Adrenal gland (tissue), 12 donors: ENCODE data around the gene TFF1. TPM values are rescaled to one million over a fixed set of nuclear protein-coding genes. Genes with fewer than 3 reads are reported as not detected.

Source experiments
- DNase-seq, 7 donors: peaks; one replicate each; pipeline ENCODE4 v3.0.0-alpha.2; 2019 to 2020
- H3K27ac ChIP-seq, 5 donors: fragments of 200-600 bp; sonication (generic) in 4 of 5; 1 replicate in 3 of 5; 2 replicates in 2 of 5; pipeline versions ENCODE4 v1.5.1 to v1.8.0; 2016 to 2020; ENCODE audit warnings: mild to moderate bottlenecking in 1 of 5
- H3K27me3 ChIP-seq: fragments of 200-600 bp; 2 replicates; pipeline ENCODE4 v1.8.0; 2021
- H3K36me3 ChIP-seq, 2 donors: fragments of 200-600 bp; replicated peaks in 1 of 2; 1 replicate in 1 of 2; 2 replicates in 1 of 2; pipeline versions ENCODE4 v1.5.1 to v1.8.0; 2018 to 2022
- H3K4me1 ChIP-seq, 2 donors: fragments of 200-600 bp; replicated peaks in 1 of 2; 1 replicate in 1 of 2; 2 replicates in 1 of 2; pipeline versions ENCODE4 v1.5.1 to v1.8.0; 2018 to 2021
- H3K4me3 ChIP-seq, 4 donors: fragments of 200-600 bp; sonication (generic) in 3 of 4; one replicate each; pipeline ENCODE4 v1.5.1; 2016 to 2018
- H3K9me3 ChIP-seq, 3 donors: fragments of 200-600 bp; sonication (generic) in 1 of 3; replicated peaks in 1 of 3; 1 replicate in 2 of 3; 2 replicates in 1 of 3; pipeline versions ENCODE4 v1.5.1 to v1.8.0; 2016 to 2021
- CTCF ChIP-seq, 6 experiments: fragments of 450-650 bp in 4 of 6; fragments of 200-600 bp in 2 of 6; sonication (generic) in 1 of 6; IDR thresholded peaks; 1 replicate in 5 of 6; 2 replicates in 1 of 6; pipeline versions ENCODE4 v1.5.1 to v1.8.0; 2016 to 2021; ENCODE audit warnings: antibody characterized with exemption in 6 of 6, mild to moderate bottlenecking in 2 of 6, moderate library complexity in 1 of 6
- POLR2A ChIP-seq, 2 donors: fragments of 450-650 bp; IDR thresholded peaks; one replicate each; pipeline ENCODE4 v1.6.1; 2017; ENCODE audit warnings: antibody characterized with exemption in 2 of 2, mild to moderate bottlenecking in 2 of 2, moderate library complexity in 1 of 2
- WGBS, 4 donors: extraction: QIAGEN DNeasy Blood & Tissue Kit in 2 of 4; methylation state at CpG; one replicate each; pipeline versions ENCODE4 v1.1.5 to v1.1.7; 2013 to 2017; 5-methylcytosine and 5-hydroxymethylcytosine counted together
- intact Hi-C, 2 donors: fragments of 100-400 bp; cut with DNase I; formaldehyde crosslinking; loops; one replicate each; pipeline versions ENCODE4 v1.14.1 to v1.15.0; 2022 to 2023
- polyA plus RNA-seq, 3 donors: library from polyadenylated mRNA; stranded (reverse); fragments of 200-250 nt in 2 of 3; fragments of 350-450 nt in 1 of 3; fragmentation: Illumina TruSeq in 1 of 3; extraction: RNeasy Lipid Tissue Mini Kit (QIAGEN cat#74804) in 1 of 3; gene quantifications; one replicate each; pipeline ENCODE4 v1.2.3, GENCODE V29; 2013 to 2014
- total RNA-seq, 9 donors: library from RNA; depleted of rRNA in 4 of 9; stranded (reverse); fragments of >200 nt in 4 of 9; fragments of 120-200 nt in 1 of 9; fragmentation: NEBNext Ultra II Directional in 1 of 9; extraction: Animal tissue kit (Norgen Biotek cat#: 25700) in 1 of 9; gene quantifications; one replicate each; pipeline versions ENCODE4 v1.1.0 to v1.2.4, GENCODE V29; 2013 to 2023
- donor health status: healthy with polysubstance abuse.
- donor health status: Bipolar disorder and iron deficiency.
- donor health status: DM: yes; HTN: yes; CAD: no.
- donor health status: DM: no; HTN: no; CAD: no.
- donor health status: DM: no; HTN: no; CAD: no.
- donor health status: DM: yes; HTN: yes; CAD: no.

Gene TFF1
- total and polyA plus RNA-seq, 12 donors: 0.39 to 1.5 (median 0.72) TPM; not detected in 9

- H3K36me3 ChIP-seq: no peaks in the 10 kb centered on the region
- no peak overlapping the region for H3K4me3 ChIP-seq
- DNase-seq: no peak
- no peak overlapping the region for H3K27ac ChIP-seq
- H3K9me3 ChIP-seq: no peaks in the 10 kb centered on the region
- intact Hi-C loops: no loop called here
- H3K27me3 ChIP-seq: no peaks in the 10 kb centered on the region
- WGBS, 4 donors: 78 to 91% (median 84%) methylated on average over 10 of the region's 10 CpGs
- H3K4me1 ChIP-seq: no peaks in the 10 kb centered on the region
- TF ChIP-seq CTCF (IDR thresholded peaks at IDR 0.05) (no peak), POLR2A (IDR thresholded peaks at IDR 0.05) (no peak)
Observed at GRCh38 chr21:42404539-42404938, 38.2 kb upstream of the TFF1 start.

GRCh38 chr21:42403611-42404231 is 37.4 kb upstream of the TFF1 start, which contains the start of gene UBASH3A:
Gene UBASH3A, plus strand, starts transcription at chr21:42403902. Its CDS starts 44 bp downstream, at chr21:42403946.
- no peaks in the 10 kb centered on the region for H3K27me3 ChIP-seq
- TF ChIP-seq POLR2A (IDR thresholded peaks at IDR 0.05) (no peak), CTCF (IDR thresholded peaks at IDR 0.05) (no peak)
- intact Hi-C loops: no loop called here
- WGBS, 4 donors: 63 to 88% (median 79%) methylated on average over 11 to 21 of the region's 21 CpGs
- H3K9me3 ChIP-seq: no peaks in the 10 kb centered on the region
- no peak within 1 kb of the TSS for H3K4me3 ChIP-seq
- no peaks in the 10 kb centered on the region for H3K36me3 ChIP-seq
- H3K27ac ChIP-seq: no peak within 1 kb of the TSS
- H3K4me1 ChIP-seq: no peaks in the 10 kb centered on the region
- no peak for DNase-seq

- no peaks in the 10 kb centered on the region for H3K9me3 ChIP-seq
- no peak for DNase-seq
- no peak overlapping the region for H3K27ac ChIP-seq
- intact Hi-C loops: no loop called here
- no peak for TF ChIP-seq POLR2A (IDR thresholded peaks at IDR 0.05)
- no peak for TF ChIP-seq CTCF (IDR thresholded peaks at IDR 0.05)
- 76 to 82% (median 79%) methylated on average over 2 of the region's 2 CpGs for WGBS, 4 donors
- H3K4me1 ChIP-seq: no peaks in the 10 kb centered on the region
- H3K4me3 ChIP-seq: no peak overlapping the region
- no peaks in the 10 kb centered on the region for H3K27me3 ChIP-seq
- no peaks in the 10 kb centered on the region for H3K36me3 ChIP-seq
Observed at GRCh38 chr21:42401820-42402251, 35.5 kb upstream of the TFF1 start.

- H3K27me3 ChIP-seq: no peaks in the 10 kb centered on the region
- TF ChIP-seq POLR2A (IDR thresholded peaks at IDR 0.05) (no peak), CTCF (IDR thresholded peaks at IDR 0.05) (no peak)
- H3K27ac ChIP-seq: no peak overlapping the region
- no peaks in the 10 kb centered on the region for H3K4me1 ChIP-seq
- no peaks in the 10 kb centered on the region for H3K9me3 ChIP-seq
- H3K36me3 ChIP-seq: no peaks in the 10 kb centered on the region
- intact Hi-C loops: no loop called here
- H3K4me3 ChIP-seq: no peak overlapping the region
- no peak for DNase-seq
- 51 to 74% (median 57%) methylated on average over 3 of the region's 3 CpGs for WGBS, 4 donors
Observed at GRCh38 chr21:42401154-42401553, 34.8 kb upstream of the TFF1 start.
